Measurements from ENCODE around the gene RNF215.
A peak's percentile ranks its signal among the peaks of the same experiment; 100 is the strongest.
"Not testable (repeated sequence)": the region's sequence is repeated elsewhere in the genome, so short reads cannot be mapped to it uniquely, and the experiment has no call there.

Gene RNF215

GRCh38 chr22:30402028-30402765, 15.0 kb upstream of the RNF215 start:
- H3K4me3 ChIP-seq (ENCODE audit: low read depth in 1 of 2, low read length in 2 of 2): no peak overlapping the region
- H3K36me3 ChIP-seq (ENCODE audit: insufficient read depth, low read length): peaks cover 6% of the 10 kb centered on the region
- no peak overlapping the region for H3K9ac ChIP-seq (ENCODE audit: low read length)
- H3K27me3 ChIP-seq (ENCODE audit: control insufficient read depth in 1 of 2, insufficient read depth in 2 of 2, low read length in 2 of 2): no peaks in the 10 kb centered on the region
- no peaks in the 10 kb centered on the region for H3K9me3 ChIP-seq (ENCODE audit: low read length)
- H3K4me1 ChIP-seq (ENCODE audit: insufficient read depth, low read length): peaks cover 9% of the 10 kb centered on the region
- no peak overlapping the region for H3K27ac ChIP-seq (ENCODE audit: low read depth, low read length)

- peaks cover 15% of the 10 kb centered on the region for H3K4me1 ChIP-seq (ENCODE audit: insufficient read depth, low read length)
- H3K9ac ChIP-seq (ENCODE audit: low read length); H3K9me3 ChIP-seq (ENCODE audit: low read length); H3K36me3 ChIP-seq (ENCODE audit: insufficient read depth, low read length); H3K27me3 ChIP-seq (ENCODE audit: control insufficient read depth in 1 of 2, insufficient read depth in 2 of 2, low read length in 2 of 2); H3K27ac ChIP-seq (ENCODE audit: low read depth, low read length); H3K4me3 ChIP-seq (ENCODE audit: low read depth in 1 of 2, low read length in 2 of 2): not testable (repeated sequence)
These were observed 13.8 kb upstream of the RNF215 start for GRCh38 chr22:30401024-30401423.

- Histone ChIP-seq H3K36me3 (ENCODE audit: insufficient read depth, low read length) (no peaks in the 10 kb centered on the region), H3K9ac (ENCODE audit: low read length) (no peak overlapping the region), H3K27me3 (ENCODE audit: control insufficient read depth in 1 of 2, insufficient read depth in 2 of 2, low read length in 2 of 2) (peaks cover 0 to 5% of the 10 kb centered on the region in 2 donors), H3K27ac (ENCODE audit: low read depth, low read length) (no peak overlapping the region), H3K4me3 (ENCODE audit: low read depth in 1 of 2, low read length in 2 of 2) (no peak overlapping the region), H3K9me3 (ENCODE audit: low read length) (no peaks in the 10 kb centered on the region), H3K4me1 (ENCODE audit: insufficient read depth, low read length) (peaks cover 15% of the 10 kb centered on the region)
These were observed 12.9 kb upstream of the RNF215 start for GRCh38 chr22:30400159-30400558.

DNA sequence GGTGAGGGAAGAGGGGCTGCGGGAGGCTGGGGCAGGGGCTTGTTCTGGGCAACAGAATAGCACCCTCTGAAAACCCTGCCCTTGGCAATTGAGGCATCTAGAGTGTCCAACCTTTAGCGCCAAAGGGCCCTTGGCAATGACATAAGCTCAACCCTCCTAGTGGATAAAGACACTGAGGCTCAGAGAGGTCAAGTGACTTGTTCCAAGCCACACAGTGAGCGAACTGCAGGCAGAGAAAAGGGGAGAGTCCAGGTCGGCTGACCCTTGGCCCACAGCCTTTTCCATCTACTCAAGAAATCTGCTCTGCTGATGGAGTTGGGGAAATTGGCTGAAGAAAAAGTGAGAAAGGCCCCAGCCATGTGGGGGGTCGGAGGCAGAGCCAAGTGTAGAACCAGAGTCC, 12.5 kb upstream of the RNF215 start:
- H3K4me1 ChIP-seq (ENCODE audit: insufficient read depth, low read length): peaks cover 15% of the 10 kb centered on the region
- H3K27me3 ChIP-seq (ENCODE audit: control insufficient read depth in 1 of 2, insufficient read depth in 2 of 2, low read length in 2 of 2): peaks cover 0 to 5% of the 10 kb centered on the region in 2 donors
- H3K9me3 ChIP-seq (ENCODE audit: low read length): no peaks in the 10 kb centered on the region
- H3K4me3 ChIP-seq (ENCODE audit: low read depth in 1 of 2, low read length in 2 of 2): no peak overlapping the region
- H3K36me3 ChIP-seq (ENCODE audit: insufficient read depth, low read length): no peaks in the 10 kb centered on the region
- no peak overlapping the region for H3K9ac ChIP-seq (ENCODE audit: low read length)
- no peak overlapping the region for H3K27ac ChIP-seq (ENCODE audit: low read depth, low read length)

- Histone ChIP-seq H3K27ac (ENCODE audit: low read depth, low read length) (no peak overlapping the region), H3K4me1 (ENCODE audit: insufficient read depth, low read length) (peaks cover 15% of the 10 kb centered on the region), H3K9me3 (ENCODE audit: low read length) (no peaks in the 10 kb centered on the region), H3K9ac (ENCODE audit: low read length) (no peak overlapping the region), H3K4me3 (ENCODE audit: low read depth in 1 of 2, low read length in 2 of 2) (no peak overlapping the region), H3K36me3 (ENCODE audit: insufficient read depth, low read length) (no peaks in the 10 kb centered on the region), H3K27me3 (ENCODE audit: control insufficient read depth in 1 of 2, insufficient read depth in 2 of 2, low read length in 2 of 2) (peaks cover 0 to 5% of the 10 kb centered on the region in 2 donors)
These were observed 11.8 kb upstream of the RNF215 start for GRCh38 chr22:30398685-30399680.

- Histone ChIP-seq H3K4me1 (ENCODE audit: insufficient read depth, low read length) (peaks cover 15% of the 10 kb centered on the region), H3K36me3 (ENCODE audit: insufficient read depth, low read length) (no peaks in the 10 kb centered on the region), H3K9ac (ENCODE audit: low read length) (no peak overlapping the region), H3K27ac (ENCODE audit: low read depth, low read length) (no peak overlapping the region), H3K9me3 (ENCODE audit: low read length) (no peaks in the 10 kb centered on the region), H3K4me3 (ENCODE audit: low read depth in 1 of 2, low read length in 2 of 2) (peak overlapping the region in 1 of 2 donors; percentile 60), H3K27me3 (ENCODE audit: control insufficient read depth in 1 of 2, insufficient read depth in 2 of 2, low read length in 2 of 2) (peaks cover 0 to 9% of the 10 kb centered on the region in 2 donors)
These were observed 10.7 kb upstream of the RNF215 start for GRCh38 chr22:30397656-30398635.

DNA sequence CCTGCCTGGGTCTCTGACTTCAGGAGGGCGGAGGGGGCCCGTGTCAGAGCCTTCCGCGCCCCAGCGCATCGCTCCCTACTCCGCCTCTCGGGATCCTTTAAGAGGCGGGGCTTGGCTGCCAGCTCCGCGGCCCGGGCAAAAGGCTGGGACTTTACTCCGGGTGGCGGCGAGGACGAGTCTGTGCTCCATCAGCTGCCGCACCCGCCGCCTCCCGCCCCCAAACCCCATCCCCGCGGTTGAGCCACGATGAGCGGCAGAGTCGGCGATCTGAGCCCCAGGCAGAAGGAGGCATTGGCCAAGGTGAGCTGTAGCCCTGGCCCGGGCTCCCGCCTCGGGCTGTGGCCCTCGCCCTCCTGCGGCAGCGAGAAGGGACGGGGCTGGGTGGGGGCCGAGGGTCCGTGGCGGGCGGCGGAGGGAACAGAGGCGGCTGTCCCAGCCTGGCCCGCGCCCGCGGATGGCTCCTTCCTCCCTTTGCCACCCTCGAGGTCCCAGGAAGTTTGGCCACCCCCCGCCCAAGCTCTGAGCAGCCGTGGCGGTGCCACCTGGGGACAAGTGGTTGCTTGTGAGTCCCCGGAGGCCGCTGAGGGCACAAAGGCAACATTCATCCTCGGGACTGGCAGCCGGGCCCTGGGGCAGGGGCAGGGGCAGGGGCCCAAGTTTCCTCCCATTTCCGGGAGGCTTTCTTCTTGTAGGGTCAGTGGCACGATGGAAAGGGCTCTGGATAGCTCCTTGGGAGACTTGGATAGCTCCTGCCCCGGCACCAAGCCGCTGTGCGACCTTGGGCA, 9.9 kb upstream of the RNF215 start, which contains the start of gene SEC14L2:
Gene SEC14L2 (plus strand): TSS at position 148 of the 785 bp plus-strand sequence. CDS start 99 bp downstream, at position 247.
- peak within 1 kb of the TSS; percentile 60 to 71 for H3K4me3 ChIP-seq (ENCODE audit: low read depth in 1 of 2, low read length in 2 of 2)
- no peak within 1 kb of the TSS for H3K9ac ChIP-seq (ENCODE audit: low read length)
- H3K36me3 ChIP-seq (ENCODE audit: insufficient read depth, low read length): no peaks in the 10 kb centered on the region
- H3K27me3 ChIP-seq (ENCODE audit: control insufficient read depth in 1 of 2, insufficient read depth in 2 of 2, low read length in 2 of 2): peaks cover 0 to 11% of the 10 kb centered on the region in 2 donors
- no peaks in the 10 kb centered on the region for H3K9me3 ChIP-seq (ENCODE audit: low read length)
- peak within 1 kb of the TSS; percentile 42 for H3K27ac ChIP-seq (ENCODE audit: low read depth, low read length)
- H3K4me1 ChIP-seq (ENCODE audit: insufficient read depth, low read length): peaks cover 15% of the 10 kb centered on the region

DNA sequence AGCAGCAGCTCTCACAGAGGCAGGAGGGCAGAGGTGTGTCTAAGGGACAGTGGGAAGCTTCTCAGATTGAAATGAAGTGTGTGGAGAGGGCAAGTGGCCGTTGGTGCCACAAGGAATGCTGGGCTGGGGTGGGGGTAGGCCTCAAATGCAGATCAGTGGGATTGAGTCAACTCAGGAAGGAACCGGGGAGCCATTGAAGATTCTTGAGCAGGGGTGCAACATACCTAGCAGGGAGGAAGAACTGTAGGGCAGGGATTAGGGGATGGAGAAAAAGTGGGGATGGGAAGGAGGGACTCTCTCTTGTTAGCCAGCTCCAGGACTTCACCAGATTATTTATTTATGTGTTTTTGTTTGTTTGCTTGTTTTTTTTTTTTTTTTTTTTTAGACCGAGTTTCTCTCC, 6.7 kb upstream of the RNF215 start:
- Histone ChIP-seq H3K9ac (ENCODE audit: low read length) (no peak overlapping the region), H3K9me3 (ENCODE audit: low read length) (no peaks in the 10 kb centered on the region), H3K4me3 (ENCODE audit: low read depth in 1 of 2, low read length in 2 of 2) (no peak overlapping the region), H3K36me3 (ENCODE audit: insufficient read depth, low read length) (no peaks in the 10 kb centered on the region), H3K27me3 (ENCODE audit: control insufficient read depth in 1 of 2, insufficient read depth in 2 of 2, low read length in 2 of 2) (peaks cover 0 to 11% of the 10 kb centered on the region in 2 donors), H3K4me1 (ENCODE audit: insufficient read depth, low read length) (peaks cover 15% of the 10 kb centered on the region), H3K27ac (ENCODE audit: low read depth, low read length) (no peak overlapping the region)

DNA sequence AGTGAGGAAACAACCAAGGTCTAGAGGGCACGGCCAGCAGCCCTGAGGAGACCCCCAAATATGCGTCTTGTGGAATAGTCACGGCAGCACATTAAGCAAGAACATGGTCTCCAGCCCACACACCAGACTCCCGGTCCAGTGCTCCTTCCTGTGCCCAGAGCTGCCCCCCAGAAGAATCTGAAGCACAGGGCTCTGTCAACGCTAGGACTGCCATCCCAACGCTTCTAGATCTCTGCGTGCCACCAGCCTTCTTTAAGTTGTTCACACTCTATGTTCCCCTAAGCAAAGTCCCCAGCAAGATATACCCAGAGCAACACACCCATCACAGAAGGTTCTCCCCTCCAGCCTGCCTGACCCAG, 6.1 kb upstream of the RNF215 start:
- Histone ChIP-seq H3K4me1 (ENCODE audit: insufficient read depth, low read length) (peaks cover 13% of the 10 kb centered on the region), H3K36me3 (ENCODE audit: insufficient read depth, low read length) (no peaks in the 10 kb centered on the region), H3K9ac (ENCODE audit: low read length) (no peak overlapping the region), H3K4me3 (ENCODE audit: low read depth in 1 of 2, low read length in 2 of 2) (no peak overlapping the region), H3K9me3 (ENCODE audit: low read length) (no peaks in the 10 kb centered on the region), H3K27me3 (ENCODE audit: control insufficient read depth in 1 of 2, insufficient read depth in 2 of 2, low read length in 2 of 2) (peaks cover 0 to 11% of the 10 kb centered on the region in 2 donors), H3K27ac (ENCODE audit: low read depth, low read length) (no peak overlapping the region)

GRCh38 chr22:30392661-30393321, 5.6 kb upstream of the RNF215 start:
- Histone ChIP-seq H3K27me3 (ENCODE audit: control insufficient read depth in 1 of 2, insufficient read depth in 2 of 2, low read length in 2 of 2) (peaks cover 0 to 11% of the 10 kb centered on the region in 2 donors), H3K36me3 (ENCODE audit: insufficient read depth, low read length) (no peaks in the 10 kb centered on the region), H3K27ac (ENCODE audit: low read depth, low read length) (no peak overlapping the region), H3K4me1 (ENCODE audit: insufficient read depth, low read length) (peaks cover 8% of the 10 kb centered on the region), H3K4me3 (ENCODE audit: low read depth in 1 of 2, low read length in 2 of 2) (no peak overlapping the region), H3K9me3 (ENCODE audit: low read length) (no peaks in the 10 kb centered on the region), H3K9ac (ENCODE audit: low read length) (no peak overlapping the region)
